K562 (cell line): ENCODE results near the gene GLOD4. TPM values are rescaled to one million over a fixed set of nuclear protein-coding genes. Genes with fewer than 3 reads are reported as not detected.

Experiments
- ATF1 ChIP-seq, 2 experiments: fragments of 450-650 bp in 1 of 2; IDR thresholded peaks; 2 replicates each; pipeline ENCODE4 v1.6.1; 2016; ENCODE audit warnings: missing compliant biosample characterization in 1 of 2, missing genetic modification characterization in 1 of 2
- FOXK2 ChIP-seq, 2 experiments: fragments of 450-650 bp; IDR thresholded peaks in 1 of 2; conservative IDR thresholded peaks in 1 of 2; 2 replicates each; pipeline ENCODE4 v1.6.1; 2016; ENCODE audit warnings: low read depth in 2 of 2, mild to moderate bottlenecking in 1 of 2
- HINFP ChIP-seq: fragments of 450-650 bp; conservative IDR thresholded peaks from 2 replicates; pipeline ENCODE4 v1.6.1; 2016; ENCODE audit warnings: missing genetic modification characterization, low read depth, mild to moderate bottlenecking, control low read depth, missing compliant biosample characterization
- NFE2L1 ChIP-seq: fragments of 450-650 bp; IDR thresholded peaks from 2 replicates; pipeline ENCODE4 v1.6.1; 2016; ENCODE audit warnings: missing genetic modification characterization, low read depth, mild to moderate bottlenecking, missing compliant biosample characterization, moderate library complexity, borderline replicate concordance
- POLR2A ChIP-seq: fragments of 450-650 bp; conservative IDR thresholded peaks from 2 replicates; pipeline ENCODE4 v1.6.1; 2016
- XRCC3 ChIP-seq: fragments of 450-650 bp; IDR thresholded peaks from 2 replicates; pipeline ENCODE4 v1.6.1; 2017; ENCODE audit warnings: mild to moderate bottlenecking, moderate library complexity
- ZFP30 ChIP-seq: fragments of 250-450 bp; sonication (Bioruptor Pico); IDR thresholded peaks from 2 replicates; pipeline ENCODE4 v1.8.0; 2022; ENCODE audit warnings: moderate library complexity, mild to moderate bottlenecking, inconsistent platforms, borderline replicate concordance
- polyA plus RNA-seq, 8 experiments: library from polyadenylated mRNA; depleted of rRNA in 4 of 8; stranded (reverse) in 5 of 8; unstranded in 3 of 8; fragments of >200 nt; fragmentation: Nextera tagmentation in 2 of 8; fragmentation: Illumina TruSeq in 1 of 8; extraction: Ambion mirVana in 2 of 8; extraction: Trizol in 1 of 8; gene quantifications; 2 replicates each; pipeline versions ENCODE4 v1.2.1 to v1.2.3, GENCODE V29; 2011 to 2014; ENCODE audit warnings: inconsistent platforms in 1 of 8, missing spikeins in 1 of 8
- total RNA-seq, 7 experiments: library from RNA; depleted of rRNA in 6 of 7; stranded (reverse); fragments of >200 nt in 6 of 7; fragmentation: Illumina TruSeq in 2 of 7; extraction: Trizol in 2 of 7; gene quantifications; 2 replicates each; pipeline versions ENCODE4 v1.2.1 to v1.2.3, GENCODE V29; 2011 to 2021; ENCODE audit warnings: low replicate concordance in 1 of 7
- TF ChIP-seq, protein P1 (sequence below): fragments of 450-650 bp; IDR thresholded peaks from 2 replicates; pipeline ENCODE4 v1.7.0; 2016; ENCODE audit warnings: borderline replicate concordance
- TF ChIP-seq, protein P2 (sequence below), 2 experiments: fragments of 450-650 bp in 1 of 2; sonication (generic) in 1 of 2; formaldehyde crosslinking in 1 of 2; IDR thresholded peaks; 2 replicates each; pipeline versions ENCODE4 v1.7.1 to v1.9.0; 2016 to 2022; ENCODE audit warnings: inconsistent platforms in 1 of 2, mild to moderate bottlenecking in 1 of 2, missing genetic modification reagents in 1 of 2
- TF ChIP-seq, protein P3 (sequence below): fragments of 250-450 bp; sonication (Bioruptor Pico); IDR thresholded peaks from 2 replicates; pipeline ENCODE4 v1.8.0; 2021; ENCODE audit warnings: moderate library complexity, mild to moderate bottlenecking, inconsistent platforms

Gene GLOD4
- total and polyA plus RNA-seq, 9 of the 15 experiments (the other 6 are each of a cell fraction or from before 2014, with no cell fraction given): 52.0 to 109 (median 64.9) TPM

- TF ChIP-seq ATF1 (CRISPR knock-in tag; IDR thresholded peaks at IDR 0.05) (no peak), ATF1 (tag; IDR thresholded peaks at IDR 0.05) (no peak), NFE2L1 (tag) (no peak), XRCC3 (no peak), HINFP (no peak), POLR2A (no peak), ZFP30 (CRISPR knock-in tag) (no peak), FOXK2 (conservative IDR thresholded peaks at IDR 0.05 in 1 of 2, IDR thresholded peaks at IDR 0.05 in 1 of 2; ENCODE audit: low read depth in 2 of 2) (no peak)
- TF ChIP-seq, protein P1, sequence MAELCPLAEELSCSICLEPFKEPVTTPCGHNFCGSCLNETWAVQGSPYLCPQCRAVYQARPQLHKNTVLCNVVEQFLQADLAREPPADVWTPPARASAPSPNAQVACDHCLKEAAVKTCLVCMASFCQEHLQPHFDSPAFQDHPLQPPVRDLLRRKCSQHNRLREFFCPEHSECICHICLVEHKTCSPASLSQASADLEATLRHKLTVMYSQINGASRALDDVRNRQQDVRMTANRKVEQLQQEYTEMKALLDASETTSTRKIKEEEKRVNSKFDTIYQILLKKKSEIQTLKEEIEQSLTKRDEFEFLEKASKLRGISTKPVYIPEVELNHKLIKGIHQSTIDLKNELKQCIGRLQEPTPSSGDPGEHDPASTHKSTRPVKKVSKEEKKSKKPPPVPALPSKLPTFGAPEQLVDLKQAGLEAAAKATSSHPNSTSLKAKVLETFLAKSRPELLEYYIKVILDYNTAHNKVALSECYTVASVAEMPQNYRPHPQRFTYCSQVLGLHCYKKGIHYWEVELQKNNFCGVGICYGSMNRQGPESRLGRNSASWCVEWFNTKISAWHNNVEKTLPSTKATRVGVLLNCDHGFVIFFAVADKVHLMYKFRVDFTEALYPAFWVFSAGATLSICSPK: no peak
- TF ChIP-seq, protein P2, sequence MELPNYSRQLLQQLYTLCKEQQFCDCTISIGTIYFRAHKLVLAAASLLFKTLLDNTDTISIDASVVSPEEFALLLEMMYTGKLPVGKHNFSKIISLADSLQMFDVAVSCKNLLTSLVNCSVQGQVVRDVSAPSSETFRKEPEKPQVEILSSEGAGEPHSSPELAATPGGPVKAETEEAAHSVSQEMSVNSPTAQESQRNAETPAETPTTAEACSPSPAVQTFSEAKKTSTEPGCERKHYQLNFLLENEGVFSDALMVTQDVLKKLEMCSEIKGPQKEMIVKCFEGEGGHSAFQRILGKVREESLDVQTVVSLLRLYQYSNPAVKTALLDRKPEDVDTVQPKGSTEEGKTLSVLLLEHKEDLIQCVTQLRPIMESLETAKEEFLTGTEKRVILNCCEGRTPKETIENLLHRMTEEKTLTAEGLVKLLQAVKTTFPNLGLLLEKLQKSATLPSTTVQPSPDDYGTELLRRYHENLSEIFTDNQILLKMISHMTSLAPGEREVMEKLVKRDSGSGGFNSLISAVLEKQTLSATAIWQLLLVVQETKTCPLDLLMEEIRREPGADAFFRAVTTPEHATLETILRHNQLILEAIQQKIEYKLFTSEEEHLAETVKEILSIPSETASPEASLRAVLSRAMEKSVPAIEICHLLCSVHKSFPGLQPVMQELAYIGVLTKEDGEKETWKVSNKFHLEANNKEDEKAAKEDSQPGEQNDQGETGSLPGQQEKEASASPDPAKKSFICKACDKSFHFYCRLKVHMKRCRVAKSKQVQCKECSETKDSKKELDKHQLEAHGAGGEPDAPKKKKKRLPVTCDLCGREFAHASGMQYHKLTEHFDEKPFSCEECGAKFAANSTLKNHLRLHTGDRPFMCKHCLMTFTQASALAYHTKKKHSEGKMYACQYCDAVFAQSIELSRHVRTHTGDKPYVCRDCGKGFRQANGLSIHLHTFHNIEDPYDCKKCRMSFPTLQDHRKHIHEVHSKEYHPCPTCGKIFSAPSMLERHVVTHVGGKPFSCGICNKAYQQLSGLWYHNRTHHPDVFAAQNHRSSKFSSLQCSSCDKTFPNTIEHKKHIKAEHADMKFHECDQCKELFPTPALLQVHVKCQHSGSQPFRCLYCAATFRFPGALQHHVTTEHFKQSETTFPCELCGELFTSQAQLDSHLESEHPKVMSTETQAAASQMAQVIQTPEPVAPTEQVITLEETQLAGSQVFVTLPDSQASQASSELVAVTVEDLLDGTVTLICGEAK (IDR thresholded peaks at IDR 0.05): no peak
- TF ChIP-seq, protein P2 (CRISPR knock-in tag; IDR thresholded peaks at IDR 0.05): no peak
- TF ChIP-seq, protein P3, sequence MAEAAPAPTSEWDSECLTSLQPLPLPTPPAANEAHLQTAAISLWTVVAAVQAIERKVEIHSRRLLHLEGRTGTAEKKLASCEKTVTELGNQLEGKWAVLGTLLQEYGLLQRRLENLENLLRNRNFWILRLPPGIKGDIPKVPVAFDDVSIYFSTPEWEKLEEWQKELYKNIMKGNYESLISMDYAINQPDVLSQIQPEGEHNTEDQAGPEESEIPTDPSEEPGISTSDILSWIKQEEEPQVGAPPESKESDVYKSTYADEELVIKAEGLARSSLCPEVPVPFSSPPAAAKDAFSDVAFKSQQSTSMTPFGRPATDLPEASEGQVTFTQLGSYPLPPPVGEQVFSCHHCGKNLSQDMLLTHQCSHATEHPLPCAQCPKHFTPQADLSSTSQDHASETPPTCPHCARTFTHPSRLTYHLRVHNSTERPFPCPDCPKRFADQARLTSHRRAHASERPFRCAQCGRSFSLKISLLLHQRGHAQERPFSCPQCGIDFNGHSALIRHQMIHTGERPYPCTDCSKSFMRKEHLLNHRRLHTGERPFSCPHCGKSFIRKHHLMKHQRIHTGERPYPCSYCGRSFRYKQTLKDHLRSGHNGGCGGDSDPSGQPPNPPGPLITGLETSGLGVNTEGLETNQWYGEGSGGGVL (CRISPR knock-in tag): no peak
Observed at GRCh38 chr17:797236-797840, 15.3 kb upstream of the GLOD4 start (continued).
